Measurements from ENCODE around the gene ABHD17A.
"Not testable (repeated sequence)": the region's sequence is repeated elsewhere in the genome, so short reads cannot be mapped to it uniquely, and the experiment has no call there.

The ABHD17A gene

GRCh38 chr19:1880611-1881392 lies 4.5 kb downstream of the ABHD17A start:
- DNase-seq, result no peak

- DNase-seq, result not testable (repeated sequence)
Measured at GRCh38 chr19:1879982-1880381, 5.3 kb downstream of the ABHD17A start.

- DNase-seq, result not testable (repeated sequence)
Measured at GRCh38 chr19:1878583-1878982, 6.7 kb downstream of the ABHD17A start.

- DNase-seq, result not testable (repeated sequence)
Measured at GRCh38 chr19:1877280-1877660, 8.0 kb downstream of the ABHD17A start.

- DNase-seq, result not testable (repeated sequence)
Measured at GRCh38 chr19:1876496-1877279, 8.6 kb downstream of the ABHD17A start.

GRCh38 chr19:1875646-1876495 lies 9.4 kb downstream of the ABHD17A start:
- DNase-seq, result peak; percentile 87 to 90

GRCh38 chr19:1875265-1875645 lies 10.0 kb downstream of the ABHD17A start:
- not testable (repeated sequence) for DNase-seq

- no peak for DNase-seq
Measured at GRCh38 chr19:1874554-1875185, 10.6 kb downstream of the ABHD17A start.

- no peak for DNase-seq
Measured at GRCh38 chr19:1873524-1874473, 11.5 kb downstream of the ABHD17A start.

GRCh38 chr19:1872807-1873523 lies 12.3 kb downstream of the ABHD17A start:
- no peak for DNase-seq

GRCh38 chr19:1871630-1872029 lies 13.7 kb downstream of the ABHD17A start:
- DNase-seq, result no peak

GRCh38 chr19:1871140-1871597 lies 14.1 kb downstream of the ABHD17A start:
- no peak for DNase-seq

GRCh38 chr19:1868971-1869370 lies 16.3 kb downstream of the ABHD17A start:
- DNase-seq, result no peak

- no peak for DNase-seq
Measured at GRCh38 chr19:1867349-1867724, 18.0 kb downstream of the ABHD17A start.

- no peak for DNase-seq
Measured at GRCh38 chr19:1866693-1867348, 18.5 kb downstream of the ABHD17A start.

- DNase-seq, result no peak
Measured at GRCh38 chr19:1865172-1866010, 19.9 kb downstream of the ABHD17A start.

GRCh38 chr19:1864480-1865171 lies 20.7 kb downstream of the ABHD17A start:
- DNase-seq, result peak; percentile 69 to 76

- DNase-seq, result peak; percentile 92
Measured at GRCh38 chr19:1863638-1864479, 21.4 kb downstream of the ABHD17A start.

All from activated CD4-positive, alpha-beta T cell treated with anti-CD3 and anti-CD28 coated beads, Interleukin-2, amount 50 U/mL, for 48 hours (primary cell).